CD14-positive monocyte (primary cell): ENCODE measurements around the gene FGFRL1. TPM values are rescaled to one million over a fixed set of nuclear protein-coding genes. Genes with fewer than 3 reads are reported as not detected.

Experiments
- DNase-seq, 3 donors: peaks; one replicate each; pipeline ENCODE4 v3.0.0-alpha.2; 2011 to 2022
- H2AFZ ChIP-seq: 2 replicates; pipeline ENCODE4 v1.6.0; 2012; ENCODE audit warnings: mild to moderate bottlenecking, low read depth, low read length, inconsistent platforms; ENCODE audit not compliant: insufficient read depth, poor library complexity, severe bottlenecking
- H3K27ac ChIP-seq, 2 donors: 1 replicate in 1 of 2; 2 replicates in 1 of 2; pipeline ENCODE4 v1.5.1; 2012 to 2013; ENCODE audit warnings: low read length in 2 of 2, control low read depth in 1 of 2, inconsistent platforms in 1 of 2, low read depth in 1 of 2, mild to moderate bottlenecking in 1 of 2
- H3K27me3 ChIP-seq, 2 donors: one replicate each; pipeline versions ENCODE4 v1.6.0 to v1.6.1; 2011 to 2013; ENCODE audit warnings: low read length in 2 of 2; ENCODE audit not compliant: control insufficient read depth in 2 of 2, insufficient read depth in 2 of 2
- H3K36me3 ChIP-seq, 2 donors: replicated peaks in 1 of 2; 1 replicate in 1 of 2; 2 replicates in 1 of 2; pipeline versions ENCODE4 v1.5.1 to v1.6.1; 2012 to 2013; ENCODE audit warnings: low read length in 2 of 2, control low read depth in 1 of 2, inconsistent platforms in 1 of 2, mild to moderate bottlenecking in 1 of 2; ENCODE audit not compliant: insufficient read depth in 2 of 2, control insufficient read depth in 1 of 2
- H3K4me1 ChIP-seq, 2 donors: 1 replicate in 1 of 2; 2 replicates in 1 of 2; pipeline versions ENCODE4 v1.5.1 to v1.6.1; 2012 to 2013; ENCODE audit warnings: low read length in 2 of 2, control low read depth in 1 of 2, inconsistent platforms in 1 of 2, mild to moderate bottlenecking in 1 of 2, moderate library complexity in 1 of 2; ENCODE audit not compliant: insufficient read depth in 2 of 2, control insufficient read depth in 1 of 2
- H3K4me2 ChIP-seq: replicated peaks from 2 replicates; pipeline ENCODE3; 2012; ENCODE audit warnings: low read length, moderate library complexity, mild to moderate bottlenecking; ENCODE audit not compliant: poor library complexity, severe bottlenecking; ENCODE audit errors: extremely low read depth
- H3K4me3 ChIP-seq, 3 experiments: fragments of 200-600 bp in 1 of 3; sonication (generic) in 1 of 3; replicated peaks in 1 of 3; 1 replicate in 2 of 3; 2 replicates in 1 of 3; pipeline ENCODE4 v1.5.1; 2011 to 2013; ENCODE audit warnings: low read length in 3 of 3, mild to moderate bottlenecking in 3 of 3, control low read depth in 2 of 3, low read depth in 2 of 3, inconsistent platforms in 1 of 3, moderate library complexity in 1 of 3
- H3K79me2 ChIP-seq: 2 replicates; pipeline ENCODE4 v1.6.0; 2012; ENCODE audit warnings: mild to moderate bottlenecking, control low read depth, inconsistent platforms, low read length, moderate library complexity; ENCODE audit not compliant: insufficient read depth
- H3K9ac ChIP-seq: 2 replicates; pipeline ENCODE4 v1.6.0; 2017; ENCODE audit warnings: low read length, mild to moderate bottlenecking; ENCODE audit not compliant: insufficient read depth, poor library complexity, severe bottlenecking
- H3K9me3 ChIP-seq, 2 donors: replicated peaks in 1 of 2; 1 replicate in 1 of 2; 2 replicates in 1 of 2; pipeline versions ENCODE4 v1.5.1 to v1.6.1; 2012 to 2013; ENCODE audit warnings: low read length in 2 of 2, control low read depth in 1 of 2; ENCODE audit not compliant: control insufficient read depth in 1 of 2, insufficient read depth in 1 of 2
- H4K20me1 ChIP-seq: 2 replicates; pipeline ENCODE4 v1.6.0; 2012; ENCODE audit warnings: mild to moderate bottlenecking, low read length, control low read depth, moderate library complexity; ENCODE audit not compliant: insufficient read depth
- H3K27ac Mint-ChIP-seq, 7 donors: one replicate each; pipeline ENCODE4 v1.8.0; 2020; ENCODE audit warnings: mild to moderate bottlenecking in 7 of 7, mixed read lengths in 7 of 7, moderate library complexity in 6 of 7, inconsistent platforms in 2 of 7
- H3K27me3 Mint-ChIP-seq, 3 donors: one replicate each; pipeline ENCODE4 v1.8.0; 2021 to 2022; ENCODE audit warnings: low read depth in 3 of 3, mild to moderate bottlenecking in 3 of 3, mixed read lengths in 3 of 3, moderate library complexity in 3 of 3, inconsistent platforms in 1 of 3
- H3K36me3 Mint-ChIP-seq, 2 donors: one replicate each; pipeline ENCODE4 v1.8.0; 2020; ENCODE audit warnings: mixed read lengths in 2 of 2, inconsistent platforms in 1 of 2, mild to moderate bottlenecking in 1 of 2
- H3K4me1 Mint-ChIP-seq: one replicate; pipeline ENCODE4 v1.8.0; 2020; ENCODE audit warnings: mild to moderate bottlenecking, mixed read lengths
- H3K4me3 Mint-ChIP-seq, 2 donors: one replicate each; pipeline ENCODE4 v1.8.0; 2020; ENCODE audit warnings: mild to moderate bottlenecking in 2 of 2, mixed read lengths in 2 of 2, moderate library complexity in 1 of 2
- H3K9me3 Mint-ChIP-seq, 7 donors: one replicate each; pipeline ENCODE4 v1.8.0; 2020 to 2022; ENCODE audit warnings: mixed read lengths in 7 of 7, mild to moderate bottlenecking in 6 of 7, moderate library complexity in 6 of 7, inconsistent platforms in 2 of 7
- WGBS: methylation state at CpG from one replicate; pipeline ENCODE4 v1.1.5; 2013; ENCODE audit warnings: missing lambda C conversion rate; ENCODE audit not compliant: insufficient coverage; 5-methylcytosine and 5-hydroxymethylcytosine counted together
- intact Hi-C, 2 donors: fragments of 100-400 bp; cut with micrococcal nuclease; formaldehyde crosslinking; loops; one replicate each; pipeline versions ENCODE4 v1.15.0 to v1.15.1; 2023
- polyA plus RNA-seq, 3 donors: library from polyadenylated mRNA; depleted of rRNA in 1 of 3; unstranded in 2 of 3; stranded (reverse) in 1 of 3; fragments of 300-500 nt in 2 of 3; fragments of >200 nt in 1 of 3; fragmentation: Illumina TruSeq in 2 of 3; gene quantifications; 1 replicate in 2 of 3; 2 replicates in 1 of 3; pipeline ENCODE4 v1.2.3, GENCODE V29; 2012 to 2021
- TF ChIP-seq, protein P1 (sequence below): fragments of 200-600 bp; IDR thresholded peaks from one replicate; pipeline ENCODE4 v1.8.0; 2022; ENCODE audit warnings: antibody characterized with exemption, mild to moderate bottlenecking

The FGFRL1 gene
- polyA plus RNA-seq, 3 donors: 0.17 to 77.7 (median 0.28) TPM

GRCh38 chr4:1015179-1015578 lies 3.8 kb downstream of the FGFRL1 start:
- no peak for DNase-seq
- no peaks in the 10 kb centered on the region for H3K36me3 Mint-ChIP-seq
- H3K9me3 ChIP-seq: no peaks in the 10 kb centered on the region
- TF ChIP-seq, protein P1, sequence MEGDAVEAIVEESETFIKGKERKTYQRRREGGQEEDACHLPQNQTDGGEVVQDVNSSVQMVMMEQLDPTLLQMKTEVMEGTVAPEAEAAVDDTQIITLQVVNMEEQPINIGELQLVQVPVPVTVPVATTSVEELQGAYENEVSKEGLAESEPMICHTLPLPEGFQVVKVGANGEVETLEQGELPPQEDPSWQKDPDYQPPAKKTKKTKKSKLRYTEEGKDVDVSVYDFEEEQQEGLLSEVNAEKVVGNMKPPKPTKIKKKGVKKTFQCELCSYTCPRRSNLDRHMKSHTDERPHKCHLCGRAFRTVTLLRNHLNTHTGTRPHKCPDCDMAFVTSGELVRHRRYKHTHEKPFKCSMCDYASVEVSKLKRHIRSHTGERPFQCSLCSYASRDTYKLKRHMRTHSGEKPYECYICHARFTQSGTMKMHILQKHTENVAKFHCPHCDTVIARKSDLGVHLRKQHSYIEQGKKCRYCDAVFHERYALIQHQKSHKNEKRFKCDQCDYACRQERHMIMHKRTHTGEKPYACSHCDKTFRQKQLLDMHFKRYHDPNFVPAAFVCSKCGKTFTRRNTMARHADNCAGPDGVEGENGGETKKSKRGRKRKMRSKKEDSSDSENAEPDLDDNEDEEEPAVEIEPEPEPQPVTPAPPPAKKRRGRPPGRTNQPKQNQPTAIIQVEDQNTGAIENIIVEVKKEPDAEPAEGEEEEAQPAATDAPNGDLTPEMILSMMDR: no peak
- H3K4me3 Mint-ChIP-seq: no peak overlapping the region
- H3K36me3 ChIP-seq: no peaks in the 10 kb centered on the region
- H3K9me3 Mint-ChIP-seq: peaks cover 0 to 2% (median 0%) of the 10 kb centered on the region in 7 donors
- H3K27me3 ChIP-seq: peaks cover 0 to 11% of the 10 kb centered on the region in 2 donors
- intact Hi-C loops: no loop called here
- H3K79me2 ChIP-seq: no peaks in the 10 kb centered on the region
- H2AFZ ChIP-seq: no peak overlapping the region
- peaks cover 13 to 34% of the 10 kb centered on the region in 2 donors for H3K4me1 ChIP-seq
- H3K27me3 Mint-ChIP-seq: peaks cover 0 to 14% (median 7%) of the 10 kb centered on the region in 3 donors
- H3K4me3 ChIP-seq: no peak overlapping the region
- 93% methylated on average over 7 of the region's 8 CpGs for WGBS
- no peak overlapping the region for H3K9ac ChIP-seq
- peaks cover 11% of the 10 kb centered on the region for H3K4me1 Mint-ChIP-seq
- H3K27ac Mint-ChIP-seq: no peak overlapping the region
- no peak overlapping the region for H3K4me2 ChIP-seq
- no peak overlapping the region for H3K27ac ChIP-seq
- H4K20me1 ChIP-seq: peaks cover 3% of the 10 kb centered on the region

DNA sequence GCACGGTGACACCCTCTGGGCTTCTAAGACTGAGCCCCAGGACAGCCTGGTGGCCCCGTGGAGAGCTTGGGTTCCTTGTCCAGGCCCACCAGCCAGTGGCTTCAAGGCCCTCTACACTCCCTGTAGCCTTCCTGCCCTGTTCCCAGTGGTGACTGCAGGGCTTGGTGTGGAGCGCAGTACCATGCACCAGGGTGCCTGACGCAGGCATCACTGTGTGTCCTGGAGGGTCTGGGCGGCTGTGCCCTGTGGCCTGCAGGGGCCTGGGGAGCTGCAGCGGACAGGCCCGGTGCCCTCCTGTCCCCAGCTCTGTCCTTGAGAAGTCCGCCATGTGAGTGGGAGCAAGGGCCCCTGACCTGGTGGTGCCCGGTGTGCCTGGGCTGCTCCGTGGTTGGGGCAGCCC lies 4.3 kb downstream of the FGFRL1 start:
- Histone ChIP-seq H3K9ac (no peak overlapping the region), H3K4me2 (no peak overlapping the region), H2AFZ (no peak overlapping the region), H3K27me3 (peaks cover 0 to 11% of the 10 kb centered on the region in 2 donors), H3K9me3 (no peaks in the 10 kb centered on the region), H4K20me1 (peaks cover 3% of the 10 kb centered on the region), H3K4me3 (no peak overlapping the region), H3K79me2 (no peaks in the 10 kb centered on the region), H3K27ac (no peak overlapping the region), H3K36me3 (no peaks in the 10 kb centered on the region), H3K4me1 (peaks cover 7 to 30% of the 10 kb centered on the region in 2 donors)
- no peaks in the 10 kb centered on the region for H3K36me3 Mint-ChIP-seq
- no peak for DNase-seq
- intact Hi-C loops: no loop called here
- 97% methylated on average over 10 of the region's 10 CpGs for WGBS
- no peak overlapping the region for H3K4me3 Mint-ChIP-seq
- peaks cover 0 to 11% (median 6%) of the 10 kb centered on the region in 3 donors for H3K27me3 Mint-ChIP-seq
- no peaks in the 10 kb centered on the region for H3K9me3 Mint-ChIP-seq
- peaks cover 7% of the 10 kb centered on the region for H3K4me1 Mint-ChIP-seq
- no peak overlapping the region for H3K27ac Mint-ChIP-seq
- TF ChIP-seq, protein P1: no peak
